HG03103 (cell line): ENCODE results near the gene ZNF514.
"Not testable (repeated sequence)": the region's sequence is repeated elsewhere in the genome, so short reads cannot be mapped to it uniquely, and the experiment has no call there.

ENCODE experiments used
- ATAC-seq: cut with Tn5 transposase; IDR thresholded peaks from one replicate; pipeline ENCODE4 v1.9.1; 2021; ENCODE audit warnings: low read depth; ENCODE audit not compliant: unreplicated experiment

Gene ZNF514

GRCh38 chr2:95143838-95144237 is 15.8 kb downstream of the ZNF514 start:
- no peak for ATAC-seq

GRCh38 chr2:95138702-95139101 is 20.9 kb downstream of the ZNF514 start:
- ATAC-seq, result no peak

- ATAC-seq, result peak; percentile 3
Observed at GRCh38 chr2:95122197-95122551, 37.5 kb downstream of the ZNF514 start.

GRCh38 chr2:95121407-95122196 is 38.0 kb downstream of the ZNF514 start, which contains the start of gene MRPS5:
Gene MRPS5, minus strand, starts transcription at chr2:95121808. Its CDS starts 17 bp downstream, at chr2:95121791.
- peak; percentile 89 for ATAC-seq

- ATAC-seq, result no peak
Observed at GRCh38 chr2:95121093-95121406, 38.6 kb downstream of the ZNF514 start.

GRCh38 chr2:95115418-95115817 is 44.2 kb downstream of the ZNF514 start:
- ATAC-seq, result peak; percentile 89

- no peak for ATAC-seq
Observed at GRCh38 chr2:95113464-95113863, 46.2 kb downstream of the ZNF514 start.

DNA sequence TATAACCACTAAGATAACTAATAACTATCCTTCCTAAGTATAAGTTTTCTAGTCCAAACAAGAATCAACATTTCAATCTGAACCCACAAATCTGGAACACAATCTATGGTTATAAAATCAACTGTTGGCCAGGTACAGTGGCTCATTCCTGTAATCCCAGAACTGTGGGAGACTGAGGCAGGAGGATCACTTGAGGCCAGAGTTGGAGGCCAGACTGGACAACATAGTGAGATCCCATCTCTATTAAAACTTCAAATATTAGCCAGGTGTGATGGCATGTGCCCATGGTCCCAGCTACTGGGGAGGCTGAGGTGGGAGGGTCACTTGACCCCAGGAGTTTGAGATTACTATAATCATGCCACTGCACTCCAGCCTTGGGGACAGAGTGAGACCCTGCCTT is 49.3 kb downstream of the ZNF514 start:
- ATAC-seq, result no peak

DNA sequence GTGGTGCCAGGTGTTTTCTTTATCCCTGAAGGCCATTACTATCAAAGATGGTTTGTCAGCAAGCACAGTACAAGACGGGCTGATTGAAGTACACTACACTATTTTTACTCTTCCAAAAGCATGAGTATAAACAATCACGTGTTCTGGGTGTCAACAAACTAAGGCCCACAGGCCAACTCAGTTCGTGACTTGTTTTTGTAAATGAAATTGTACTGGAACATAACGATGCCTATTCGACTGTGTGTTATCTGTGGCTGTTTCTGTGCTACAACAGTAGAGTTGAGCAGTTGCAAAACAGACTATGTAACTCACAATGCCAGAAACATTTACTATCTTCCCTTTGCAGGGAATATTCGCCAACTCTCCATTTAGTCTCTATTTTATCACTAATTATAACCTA is 50.4 kb downstream of the ZNF514 start:
- ATAC-seq, result no peak

GRCh38 chr2:95106081-95106480 is 53.6 kb downstream of the ZNF514 start:
- no peak for ATAC-seq

DNA sequence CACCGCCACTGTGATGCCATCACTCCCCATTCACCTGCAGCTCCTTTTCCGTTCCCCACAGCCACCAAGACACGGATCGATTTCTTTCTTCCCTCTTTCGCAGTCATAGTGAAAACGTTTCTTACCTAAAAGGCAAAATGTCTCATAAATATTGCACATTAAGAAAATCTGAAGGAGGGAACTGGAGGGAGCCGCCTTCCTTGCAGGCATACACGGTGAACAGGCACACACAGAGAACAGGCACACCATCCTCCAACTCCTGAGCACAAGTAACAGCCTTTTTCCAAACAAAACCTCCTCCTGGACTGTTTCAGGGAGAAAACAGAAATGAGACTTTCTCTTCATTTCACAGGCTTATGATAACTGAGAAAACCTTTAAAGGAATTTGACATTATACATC is 55.0 kb downstream of the ZNF514 start:
- no peak for ATAC-seq

GRCh38 chr2:95099910-95100309 is 59.7 kb downstream of the ZNF514 start:
- ATAC-seq, result no peak

DNA sequence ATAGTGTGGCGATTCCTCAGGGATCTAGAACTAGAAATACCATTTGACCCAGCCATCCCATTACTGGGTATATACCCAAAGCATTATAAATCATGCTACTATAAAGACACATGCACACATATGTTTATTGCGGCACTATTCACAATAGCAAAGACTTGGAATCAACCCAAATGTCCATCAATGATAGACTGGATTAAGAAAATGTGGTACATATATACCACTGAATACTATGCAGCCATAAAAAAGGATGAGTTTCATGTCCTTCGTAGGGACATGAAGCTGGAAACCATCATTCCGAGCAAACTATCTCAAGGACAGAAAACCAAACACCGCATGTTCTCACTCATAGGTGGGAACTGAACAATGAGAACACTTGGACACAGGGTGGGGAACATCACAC is 61.4 kb downstream of the ZNF514 start:
- not testable (repeated sequence) for ATAC-seq
